ENCODE results near the gene CDC20.

GRCh38 chr1:43324810-43325209 is 34.0 kb upstream of the CDC20 start:
- TF ChIP-seq, protein P1, sequence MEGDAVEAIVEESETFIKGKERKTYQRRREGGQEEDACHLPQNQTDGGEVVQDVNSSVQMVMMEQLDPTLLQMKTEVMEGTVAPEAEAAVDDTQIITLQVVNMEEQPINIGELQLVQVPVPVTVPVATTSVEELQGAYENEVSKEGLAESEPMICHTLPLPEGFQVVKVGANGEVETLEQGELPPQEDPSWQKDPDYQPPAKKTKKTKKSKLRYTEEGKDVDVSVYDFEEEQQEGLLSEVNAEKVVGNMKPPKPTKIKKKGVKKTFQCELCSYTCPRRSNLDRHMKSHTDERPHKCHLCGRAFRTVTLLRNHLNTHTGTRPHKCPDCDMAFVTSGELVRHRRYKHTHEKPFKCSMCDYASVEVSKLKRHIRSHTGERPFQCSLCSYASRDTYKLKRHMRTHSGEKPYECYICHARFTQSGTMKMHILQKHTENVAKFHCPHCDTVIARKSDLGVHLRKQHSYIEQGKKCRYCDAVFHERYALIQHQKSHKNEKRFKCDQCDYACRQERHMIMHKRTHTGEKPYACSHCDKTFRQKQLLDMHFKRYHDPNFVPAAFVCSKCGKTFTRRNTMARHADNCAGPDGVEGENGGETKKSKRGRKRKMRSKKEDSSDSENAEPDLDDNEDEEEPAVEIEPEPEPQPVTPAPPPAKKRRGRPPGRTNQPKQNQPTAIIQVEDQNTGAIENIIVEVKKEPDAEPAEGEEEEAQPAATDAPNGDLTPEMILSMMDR (conservative IDR thresholded peaks at IDR 0.05 in 1 of 2, IDR thresholded peaks at IDR 0.05 in 1 of 2; ENCODE audit: extremely low read depth in 1 of 2, insufficient read depth in 1 of 2, low read depth in 1 of 2, low read length in 2 of 2), result no peak
- no peak for TF ChIP-seq EZH2 (IDR thresholded peaks at IDR 0.05; ENCODE audit: borderline replicate concordance, low read length)
